GM12801 (cell line): Measurements from ENCODE around the gene DDX21.

ENCODE experiments used
- TF ChIP-seq, protein P1 (sequence below): IDR thresholded peaks from one replicate; pipeline ENCODE4 v1.5.1; 2011; ENCODE audit warnings: control low read depth; ENCODE audit not compliant: insufficient read length; ENCODE audit errors: extremely low read depth

The DDX21 gene

DNA sequence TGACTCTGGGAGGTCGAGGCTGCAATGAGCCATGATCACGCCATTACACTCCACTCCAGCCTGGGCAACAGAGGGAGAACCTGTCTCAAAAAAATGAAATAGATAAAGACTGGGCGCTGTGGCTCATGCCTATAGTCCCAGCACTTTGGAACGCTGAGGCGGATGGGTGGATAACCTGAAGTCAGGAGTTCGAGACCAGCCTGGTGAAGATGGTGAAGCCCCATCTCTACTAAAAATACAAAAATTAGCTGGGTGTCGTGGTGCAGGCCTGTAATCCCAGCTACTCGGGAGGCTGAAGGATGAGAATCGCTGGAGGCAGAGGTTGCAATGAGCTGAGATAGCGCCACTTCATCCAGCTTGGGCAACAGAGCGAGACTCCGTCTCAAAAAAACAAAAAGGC is 1.1 kb upstream of the DDX21 start:
- TF ChIP-seq, protein P1, sequence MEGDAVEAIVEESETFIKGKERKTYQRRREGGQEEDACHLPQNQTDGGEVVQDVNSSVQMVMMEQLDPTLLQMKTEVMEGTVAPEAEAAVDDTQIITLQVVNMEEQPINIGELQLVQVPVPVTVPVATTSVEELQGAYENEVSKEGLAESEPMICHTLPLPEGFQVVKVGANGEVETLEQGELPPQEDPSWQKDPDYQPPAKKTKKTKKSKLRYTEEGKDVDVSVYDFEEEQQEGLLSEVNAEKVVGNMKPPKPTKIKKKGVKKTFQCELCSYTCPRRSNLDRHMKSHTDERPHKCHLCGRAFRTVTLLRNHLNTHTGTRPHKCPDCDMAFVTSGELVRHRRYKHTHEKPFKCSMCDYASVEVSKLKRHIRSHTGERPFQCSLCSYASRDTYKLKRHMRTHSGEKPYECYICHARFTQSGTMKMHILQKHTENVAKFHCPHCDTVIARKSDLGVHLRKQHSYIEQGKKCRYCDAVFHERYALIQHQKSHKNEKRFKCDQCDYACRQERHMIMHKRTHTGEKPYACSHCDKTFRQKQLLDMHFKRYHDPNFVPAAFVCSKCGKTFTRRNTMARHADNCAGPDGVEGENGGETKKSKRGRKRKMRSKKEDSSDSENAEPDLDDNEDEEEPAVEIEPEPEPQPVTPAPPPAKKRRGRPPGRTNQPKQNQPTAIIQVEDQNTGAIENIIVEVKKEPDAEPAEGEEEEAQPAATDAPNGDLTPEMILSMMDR: no peak

DNA sequence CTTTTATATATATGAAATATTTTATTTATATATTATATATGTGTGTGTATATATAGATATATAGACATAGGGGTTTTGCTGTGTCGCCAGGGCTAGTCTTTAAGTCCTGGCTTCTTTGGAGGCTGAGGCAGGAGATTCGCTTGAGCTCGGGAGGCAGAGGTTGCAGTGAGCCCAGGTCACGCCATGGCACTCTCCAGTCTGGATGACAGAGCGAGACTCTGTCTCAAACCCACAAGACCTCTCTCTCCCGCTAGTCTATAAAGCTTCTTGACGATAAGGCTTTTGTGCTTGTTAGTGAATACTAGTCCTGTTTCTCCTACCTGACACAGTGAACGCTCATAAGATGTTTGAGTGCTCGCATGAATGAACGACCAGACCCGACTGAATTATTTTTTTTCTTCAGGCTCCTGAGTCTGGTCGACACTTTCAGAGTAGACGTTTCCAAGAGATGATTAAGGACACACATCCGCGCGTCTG is 577 bp upstream of the DDX21 start:
- TF ChIP-seq, protein P1: no peak

DNA sequence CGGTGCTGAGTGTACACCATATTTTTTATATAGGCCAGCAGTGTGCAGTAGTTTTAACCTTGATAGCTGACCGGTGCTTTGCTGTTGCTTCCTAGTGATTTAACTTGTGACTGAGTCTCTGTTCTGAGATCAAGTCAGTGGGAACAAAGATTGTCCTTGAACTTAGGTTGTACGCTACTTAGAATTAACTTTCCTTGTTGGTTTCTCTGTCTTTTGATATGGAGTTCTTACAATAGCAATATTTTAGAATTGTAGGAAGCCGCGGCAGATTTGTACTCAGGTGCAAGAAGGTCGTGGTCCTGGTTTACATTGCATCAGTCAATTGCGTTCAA is 1.3 kb downstream of the DDX21 start:
- TF ChIP-seq, protein P1: no peak

DNA sequence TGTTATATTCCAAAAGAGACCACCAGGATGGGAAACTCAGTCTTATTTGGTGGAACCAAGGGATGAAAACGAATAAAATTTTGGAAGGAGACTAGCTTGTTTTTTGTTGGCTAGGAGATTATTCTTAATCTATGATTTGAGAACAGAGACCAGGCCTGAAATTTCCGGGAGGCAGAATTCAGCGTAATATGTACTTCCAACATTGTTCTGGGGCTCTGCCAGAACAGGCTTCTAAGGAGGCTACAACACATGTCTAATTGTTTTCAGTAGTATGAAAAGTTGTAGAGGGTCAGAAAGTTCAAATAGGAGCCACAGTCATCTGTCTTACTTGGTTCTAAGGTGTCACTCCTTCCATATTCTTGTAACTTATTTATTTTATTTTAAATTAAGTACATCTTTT is 1.7 kb downstream of the DDX21 start:
- TF ChIP-seq, protein P1: no peak

DNA sequence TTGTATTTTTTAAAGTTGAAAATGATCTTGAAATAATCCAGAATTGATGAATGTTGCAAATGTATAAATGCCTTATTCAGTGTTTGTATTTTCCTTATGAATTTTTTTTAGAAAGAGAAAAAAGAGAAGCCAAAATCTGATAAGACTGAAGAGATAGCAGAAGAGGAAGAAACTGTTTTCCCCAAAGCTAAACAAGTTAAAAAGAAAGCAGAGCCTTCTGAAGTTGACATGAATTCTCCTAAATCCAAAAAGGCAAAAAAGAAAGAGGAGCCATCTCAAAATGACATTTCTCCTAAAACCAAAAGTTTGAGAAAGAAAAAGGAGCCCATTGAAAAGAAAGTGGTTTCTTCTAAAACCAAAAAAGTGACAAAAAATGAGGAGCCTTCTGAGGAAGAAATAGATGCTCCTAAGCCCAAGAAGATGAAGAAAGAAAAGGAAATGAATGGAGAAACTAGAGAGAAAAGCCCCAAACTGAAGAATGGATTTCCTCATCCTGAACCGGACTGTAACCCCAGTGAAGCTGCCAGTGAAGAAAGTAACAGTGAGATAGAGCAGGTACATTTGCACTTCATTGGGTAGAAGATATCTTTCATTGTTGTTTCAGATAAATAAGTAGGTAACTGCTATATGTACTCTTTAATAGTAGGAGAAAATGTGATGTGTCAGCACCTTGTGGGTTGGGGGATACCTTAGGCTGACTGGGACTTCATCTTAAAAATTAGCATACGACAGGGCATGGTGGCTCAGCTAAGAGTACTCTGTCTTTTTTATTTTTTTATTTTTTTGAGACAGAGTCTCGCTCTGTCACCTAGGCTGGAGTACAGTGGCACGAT is 3.9 kb downstream of the DDX21 start:
- TF ChIP-seq, protein P1: no peak

DNA sequence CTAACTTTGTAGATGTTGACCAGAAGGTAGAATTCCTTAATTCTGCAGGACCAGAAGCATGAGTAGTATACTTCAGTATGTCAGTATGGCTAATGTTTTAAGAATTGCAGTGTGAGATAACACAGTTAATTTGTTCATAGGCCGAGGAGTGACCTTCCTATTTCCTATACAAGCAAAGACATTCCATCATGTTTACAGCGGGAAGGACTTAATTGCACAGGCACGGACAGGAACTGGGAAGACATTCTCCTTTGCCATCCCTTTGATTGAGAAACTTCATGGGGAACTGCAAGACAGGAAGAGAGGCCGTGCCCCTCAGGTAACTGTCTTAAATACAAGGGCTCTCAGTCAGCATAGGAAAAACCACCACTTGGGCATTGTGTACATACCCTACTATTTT is 7.2 kb downstream of the DDX21 start:
- TF ChIP-seq, protein P1: no peak

DNA sequence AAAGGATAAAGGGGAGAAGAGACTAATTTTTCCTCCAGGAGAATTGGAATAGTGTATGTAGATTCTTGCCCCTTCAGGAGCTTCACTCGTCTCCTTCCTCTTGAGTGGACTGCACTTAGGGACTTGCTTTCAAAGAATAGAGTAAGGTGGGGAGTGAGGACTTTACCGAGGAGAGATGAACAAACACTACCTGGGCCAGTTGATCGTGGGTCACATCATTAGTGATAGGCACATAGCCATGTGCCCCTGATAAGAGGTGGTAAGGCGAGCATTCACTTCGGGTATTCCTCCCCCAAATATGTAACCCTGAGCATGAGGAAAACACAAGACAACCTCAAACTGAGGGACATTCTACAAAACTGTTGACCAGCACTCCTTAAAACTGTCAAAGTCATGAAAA is 18.0 kb downstream of the DDX21 start:
- TF ChIP-seq, protein P1: no peak

DNA sequence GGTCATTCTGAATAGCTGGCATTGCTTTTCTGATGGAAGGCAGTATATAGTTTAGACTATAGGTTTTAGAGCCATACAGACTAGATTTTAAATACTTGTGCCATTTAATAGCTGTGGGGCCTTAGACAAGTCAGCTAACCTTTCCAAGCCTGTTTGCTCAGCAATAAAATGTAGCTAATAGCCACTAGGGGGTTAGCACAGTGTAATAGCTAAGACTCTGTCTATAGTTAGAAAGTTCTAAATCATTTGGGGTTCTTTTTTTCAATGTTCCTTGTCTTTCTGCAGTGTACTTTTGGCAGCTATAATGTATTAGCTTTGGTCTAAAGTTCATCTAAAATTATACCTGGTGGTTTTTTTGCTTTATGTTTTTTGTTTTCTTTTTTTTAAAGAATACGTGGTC is 25.1 kb downstream of the DDX21 start:
- TF ChIP-seq, protein P1: no peak
